Activated CD4-positive, alpha-beta T cell treated with anti-CD3 and anti-CD28 coated beads, Interleukin-2, amount 50 U/mL, for 4 hours (primary cell): ENCODE data around the gene LDB1.

Source experiments
- DNase-seq, 2 experiments: peaks; one replicate each; pipeline ENCODE4 v3.0.0-alpha.2; 2020

LDB1 gene

GRCh38 chr10:102112210-102112817, 7.9 kb downstream of the LDB1 start:
- DNase-seq, result no peak

DNA sequence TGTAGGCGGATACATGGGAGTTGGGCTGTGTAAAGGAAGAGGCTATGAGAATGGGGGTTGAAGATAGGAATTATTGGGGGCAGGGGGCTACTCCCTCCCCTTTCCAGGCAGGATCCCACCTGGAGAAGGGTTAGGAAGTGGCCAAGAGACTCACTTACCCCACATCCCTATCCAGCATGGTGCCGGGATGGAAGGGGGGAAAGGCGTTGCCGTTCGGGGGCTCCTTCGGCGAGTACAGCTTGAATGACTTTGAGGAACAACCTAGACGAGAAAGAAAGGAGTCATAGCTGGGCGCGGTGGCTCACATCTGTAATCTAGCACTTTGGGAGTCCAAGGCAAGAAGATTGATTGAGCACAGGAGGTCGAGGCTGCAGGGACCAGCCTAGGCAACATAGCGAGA, 8.9 kb downstream of the LDB1 start:
- DNase-seq, result no peak

DNA sequence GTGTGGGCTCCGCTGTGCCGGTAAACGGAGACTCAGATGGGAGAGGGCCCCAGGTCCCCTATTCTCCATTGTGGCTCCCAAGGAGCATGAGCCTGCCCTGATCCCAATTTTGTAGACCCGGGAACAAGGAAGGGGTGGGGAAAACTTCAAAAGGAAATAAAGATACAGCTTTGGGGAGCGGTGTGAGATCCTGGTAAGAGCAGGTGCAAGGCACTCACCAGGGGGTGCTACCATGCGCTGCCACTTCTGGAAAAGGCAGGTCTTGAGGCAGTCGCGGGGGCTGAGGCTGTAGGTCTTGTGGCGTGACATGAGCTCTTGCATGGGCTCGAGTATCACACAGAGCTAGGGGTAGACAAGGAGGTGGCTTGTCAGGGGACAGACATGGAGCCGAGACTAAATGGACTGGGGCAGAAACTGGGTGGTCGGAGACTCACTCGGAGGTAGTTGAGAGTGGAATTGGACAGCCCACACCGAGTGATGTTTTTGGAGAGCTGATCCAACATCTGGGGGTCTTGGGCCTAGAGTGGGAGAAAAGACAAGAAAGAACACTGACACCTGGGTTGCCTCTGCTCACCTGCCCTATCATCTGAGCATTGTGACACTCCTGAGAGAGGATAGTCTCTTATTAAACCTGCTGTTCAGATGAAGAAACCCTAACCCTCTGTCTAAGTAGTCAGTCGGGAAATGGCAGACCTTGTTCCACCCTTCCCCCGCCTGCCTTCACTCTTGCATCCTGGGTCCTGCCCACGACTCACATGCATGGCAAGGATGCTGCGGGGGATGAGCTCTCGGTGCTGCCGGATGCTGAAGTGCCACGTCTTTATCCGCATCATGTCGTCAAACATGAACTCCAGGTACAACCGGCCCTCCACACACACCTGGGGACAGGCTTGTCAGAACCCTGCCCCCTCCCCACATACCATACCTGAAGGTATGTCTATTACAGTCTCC, 10.7 kb downstream of the LDB1 start:
- no peak for DNase-seq

DNA sequence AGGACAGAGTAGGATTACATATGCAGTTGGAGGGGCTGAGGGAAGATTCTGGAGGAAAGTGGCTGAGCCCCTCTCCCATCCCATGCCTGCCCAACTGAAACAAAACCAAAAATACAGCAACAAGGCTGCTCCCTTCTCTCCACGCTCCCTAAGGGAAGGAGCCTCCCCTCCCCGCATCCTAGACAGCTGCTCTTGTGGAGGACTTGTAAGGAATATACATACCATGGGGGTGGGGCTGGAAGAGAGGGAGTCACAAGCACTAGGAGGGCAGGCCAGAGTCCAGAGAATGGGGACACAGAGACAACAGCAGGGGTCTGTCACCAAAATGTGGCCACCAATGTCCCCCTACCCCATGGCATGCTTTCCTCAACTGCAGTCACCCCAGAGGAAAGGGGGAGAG, 13.2 kb downstream of the LDB1 start:
- DNase-seq, result no peak

- no peak for DNase-seq
These were observed 17.7 kb downstream of the LDB1 start for GRCh38 chr10:102102421-102102820.

DNA sequence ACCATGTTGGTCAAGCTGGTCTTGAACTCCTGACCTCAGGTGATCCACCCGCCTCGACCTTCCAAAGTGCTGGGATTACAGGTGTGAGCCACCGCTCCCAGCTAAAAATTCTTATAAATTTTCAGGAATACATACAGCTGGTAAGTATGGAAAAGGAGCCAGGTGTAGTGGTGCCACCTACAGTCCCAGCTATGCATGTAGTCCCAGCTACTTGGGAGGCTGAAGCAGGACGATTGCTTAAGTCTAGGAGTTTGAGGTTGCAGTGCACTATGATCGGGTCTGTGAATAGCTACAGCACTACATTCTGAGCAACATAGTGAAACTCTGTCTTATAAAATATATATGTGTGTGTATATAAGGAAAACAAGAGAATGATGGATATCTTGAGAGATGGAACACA, 19.0 kb downstream of the LDB1 start:
- no peak for DNase-seq

- DNase-seq, result no peak
These were observed 23.7 kb downstream of the LDB1 start for GRCh38 chr10:102096449-102096848.

DNA sequence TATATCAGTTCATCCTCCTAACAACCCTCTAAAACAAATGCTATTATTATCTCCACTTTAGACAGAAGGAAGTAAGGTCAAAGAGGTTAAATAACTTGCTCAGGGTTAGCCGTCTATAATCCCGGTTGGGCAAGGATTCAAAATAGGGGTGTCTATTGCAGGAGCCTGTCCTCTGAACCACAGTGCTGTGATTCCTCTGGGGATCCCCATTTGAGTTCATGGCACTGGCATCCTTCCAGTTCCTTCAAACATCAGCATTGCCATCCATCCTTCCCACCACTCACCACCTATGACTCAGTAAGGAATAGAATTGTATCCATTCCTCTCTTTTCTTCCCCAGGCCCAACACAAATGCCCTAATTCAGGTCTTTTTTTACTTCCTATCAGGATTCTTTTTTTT, 29.4 kb downstream of the LDB1 start:
- DNase-seq, result no peak

DNA sequence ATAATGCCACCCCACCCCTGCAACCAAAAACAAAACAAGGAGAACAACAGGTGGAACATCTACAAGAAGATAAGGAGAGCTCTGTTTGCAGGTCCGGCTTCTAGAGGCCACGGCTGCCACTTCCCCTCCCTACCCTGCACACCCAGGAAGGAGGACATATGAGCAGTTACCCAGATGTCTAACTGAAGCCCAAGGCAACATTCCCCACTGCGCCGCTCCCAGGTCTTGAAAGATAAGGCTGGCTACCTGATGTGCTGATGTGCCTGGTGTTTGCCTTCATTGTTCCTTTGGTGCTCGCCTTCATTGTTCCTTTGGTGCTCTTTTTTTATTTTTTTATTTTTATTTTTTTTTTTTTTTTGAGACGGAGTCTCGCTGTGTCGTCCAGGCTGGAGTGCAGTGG, 34.0 kb downstream of the LDB1 start:
- DNase-seq, result no peak

- no peak for DNase-seq
These were observed 34.8 kb downstream of the LDB1 start for GRCh38 chr10:102085336-102085735.

- DNase-seq, result no peak
These were observed 36.6 kb downstream of the LDB1 start for GRCh38 chr10:102083541-102083940.

DNA sequence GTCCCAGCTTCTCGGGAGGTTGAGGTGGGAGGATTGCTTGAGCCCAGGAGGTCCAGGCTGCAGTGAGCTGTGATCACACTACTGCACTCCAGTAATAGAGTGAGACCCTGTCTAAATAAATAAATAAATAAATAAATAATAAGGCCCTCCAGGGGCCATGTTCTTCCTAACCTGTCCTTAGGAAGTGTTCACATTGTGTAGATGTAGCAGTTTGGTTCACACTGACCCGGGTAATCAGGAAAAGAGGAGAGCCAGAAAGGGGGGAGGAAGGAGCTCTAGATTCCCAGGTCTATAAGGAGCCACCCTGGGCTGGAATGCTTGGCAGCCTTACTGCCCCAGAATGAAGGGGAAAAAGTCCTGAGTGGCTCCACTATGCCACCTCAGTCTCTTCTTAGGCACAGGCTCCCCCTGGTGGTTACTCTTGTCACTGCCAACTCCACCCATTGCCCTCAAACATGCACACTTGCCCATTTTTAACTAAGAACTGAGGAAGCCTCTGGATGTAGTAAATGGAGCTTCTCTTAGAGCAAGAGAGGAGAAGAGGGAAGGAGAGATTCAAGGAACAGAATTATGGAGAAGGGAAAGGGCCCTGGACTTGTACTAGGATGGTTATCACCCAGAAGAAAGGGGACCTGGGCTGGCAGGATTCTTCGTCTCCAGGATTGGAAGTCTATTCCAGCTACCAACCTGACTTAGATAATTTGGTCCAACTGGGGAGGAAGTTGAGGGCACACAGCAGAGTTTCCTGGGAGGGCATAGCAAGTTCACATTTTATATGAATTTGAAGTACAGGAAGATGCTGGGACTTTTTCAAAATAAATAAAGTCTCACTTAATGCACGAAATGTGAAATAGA, 47.3 kb downstream of the LDB1 start:
- DNase-seq, result peak; percentile 77 to 81

GRCh38 chr10:102069071-102069470, 51.1 kb downstream of the LDB1 start:
- DNase-seq, result no peak

- DNase-seq, result no peak
These were observed 52.0 kb downstream of the LDB1 start for GRCh38 chr10:102068216-102068615.

- no peak for DNase-seq
These were observed 52.9 kb downstream of the LDB1 start for GRCh38 chr10:102067091-102067916.

- no peak for DNase-seq
These were observed 53.6 kb downstream of the LDB1 start for GRCh38 chr10:102066399-102067088.

- no peak for DNase-seq
These were observed 54.4 kb downstream of the LDB1 start for GRCh38 chr10:102065561-102066398.

DNA sequence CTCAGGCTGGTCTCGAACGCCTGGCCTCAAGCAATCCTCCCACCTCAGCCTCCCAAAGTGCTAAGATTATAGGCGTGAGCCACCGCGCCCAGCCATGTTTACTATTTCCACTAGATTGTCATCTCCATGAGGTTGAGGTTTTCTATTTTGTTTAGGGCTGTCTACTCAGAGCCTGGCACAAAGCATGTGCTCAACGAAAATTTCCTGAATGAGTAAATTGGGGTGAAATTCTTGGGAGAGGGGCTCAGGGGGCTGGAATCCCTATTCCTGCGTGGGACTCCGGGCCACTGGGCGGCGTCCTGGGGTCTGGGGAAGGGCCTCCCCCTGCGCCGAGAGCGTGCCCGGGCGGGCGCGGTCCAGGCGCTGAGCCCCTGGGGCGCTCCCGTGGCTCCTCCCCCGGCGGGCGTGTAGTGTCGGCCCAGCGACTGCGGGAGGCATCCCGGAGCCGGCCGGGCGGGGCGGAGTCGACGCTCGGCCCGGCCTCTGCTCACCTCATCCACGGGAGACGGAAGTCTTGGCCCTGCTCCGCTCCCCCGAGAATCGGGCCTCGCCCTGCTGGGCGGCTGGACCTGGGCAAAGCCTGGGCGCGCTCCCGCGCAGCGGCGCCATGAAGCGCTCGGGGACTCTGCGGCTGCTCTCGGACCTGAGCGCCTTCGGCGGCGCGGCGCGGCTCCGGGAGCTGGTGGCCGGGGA, 55.2 kb downstream of the LDB1 start, which contains the start of gene HPS6:
HPS6 (plus strand) TSS at position 482 of the 693 bp plus-strand sequence; CDS start at position 608, 126 bp downstream.
- DNase-seq, result peak; percentile 83 to 84

GRCh38 chr10:102064503-102064867, 55.7 kb downstream of the LDB1 start:
- DNase-seq, result no peak

- DNase-seq, result no peak
These were observed 60.2 kb downstream of the LDB1 start for GRCh38 chr10:102059987-102060386.
